ENCODE results near the gene TNS3.
A peak's percentile ranks its signal among the peaks of the same experiment; 100 is the strongest.

Gene TNS3

DNA sequence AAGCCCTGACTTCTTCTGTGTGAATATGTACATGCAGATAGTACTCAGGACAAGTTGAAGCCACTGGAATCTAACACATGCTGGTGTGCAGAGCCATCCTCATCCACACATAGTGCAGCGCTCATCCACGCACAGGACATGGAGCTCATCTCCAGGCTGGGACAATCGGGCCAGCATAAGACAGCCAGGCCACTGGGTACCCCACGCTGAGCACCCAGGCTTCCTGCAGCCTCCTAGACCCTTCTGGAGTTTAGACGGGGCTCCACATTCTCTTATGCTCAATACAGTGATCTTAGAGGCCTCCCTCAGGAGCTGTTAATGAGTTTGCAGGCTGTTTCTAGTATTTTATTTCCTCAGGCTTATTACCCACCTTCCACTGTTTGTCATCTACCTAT lies 238.9 kb downstream of the TNS3 start:
- DNase-seq: no peak

DNA sequence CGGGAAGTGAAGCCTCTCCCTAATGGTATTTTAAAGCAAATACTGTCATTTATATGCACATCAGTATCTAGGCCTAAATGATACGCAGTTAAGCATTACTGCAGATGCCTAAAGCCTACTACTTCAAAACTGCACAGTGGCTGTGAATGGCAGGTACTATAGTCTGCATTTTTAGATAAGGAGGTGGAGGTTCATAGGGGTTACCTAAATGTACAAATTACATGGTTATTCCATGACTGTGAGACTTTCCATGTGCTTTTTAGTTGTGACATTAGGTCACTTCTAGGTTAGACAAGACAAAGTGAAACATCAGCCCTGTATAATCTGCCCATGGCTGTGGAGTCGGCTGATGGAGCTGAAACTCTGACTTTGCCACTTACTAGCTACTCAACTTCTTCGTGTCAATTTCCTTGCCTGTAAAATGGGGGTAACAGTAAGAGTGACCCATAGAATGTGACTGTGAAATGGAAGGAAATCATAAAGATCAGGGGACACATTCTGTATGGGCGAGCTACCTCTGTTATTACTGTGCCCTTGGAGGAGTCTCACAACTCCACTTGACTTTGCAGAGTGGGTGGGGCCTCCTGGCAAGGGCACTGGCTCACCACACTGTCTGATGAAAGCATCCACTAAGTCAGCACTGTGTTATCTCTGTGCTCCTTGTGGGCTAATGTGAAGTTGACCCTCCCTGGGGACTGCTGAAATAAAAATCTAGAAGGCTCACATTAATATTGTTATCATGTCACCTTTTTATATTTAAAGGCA lies 239.4 kb downstream of the TNS3 start:
- no peak for DNase-seq

DNA sequence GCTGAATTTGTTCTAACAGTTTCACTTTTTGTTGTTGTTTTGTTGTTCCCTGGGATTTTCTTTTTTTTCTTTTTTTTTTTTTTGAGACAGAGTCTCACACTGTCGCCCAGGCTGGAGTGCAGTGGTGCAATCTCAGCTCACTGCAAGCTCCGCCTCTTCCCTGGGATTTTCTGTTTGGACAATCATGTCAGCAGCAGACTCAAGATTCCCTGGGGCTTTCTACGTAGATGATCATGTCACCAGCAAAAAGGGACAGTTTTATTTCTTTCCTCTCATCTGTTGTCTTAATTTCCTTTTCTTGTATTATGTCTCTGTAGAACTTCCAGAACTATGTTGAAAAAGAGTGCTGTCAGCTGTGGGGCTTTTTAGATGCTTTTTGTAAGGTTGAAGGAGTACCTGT lies 241.4 kb downstream of the TNS3 start:
- DNase-seq: no peak

DNA sequence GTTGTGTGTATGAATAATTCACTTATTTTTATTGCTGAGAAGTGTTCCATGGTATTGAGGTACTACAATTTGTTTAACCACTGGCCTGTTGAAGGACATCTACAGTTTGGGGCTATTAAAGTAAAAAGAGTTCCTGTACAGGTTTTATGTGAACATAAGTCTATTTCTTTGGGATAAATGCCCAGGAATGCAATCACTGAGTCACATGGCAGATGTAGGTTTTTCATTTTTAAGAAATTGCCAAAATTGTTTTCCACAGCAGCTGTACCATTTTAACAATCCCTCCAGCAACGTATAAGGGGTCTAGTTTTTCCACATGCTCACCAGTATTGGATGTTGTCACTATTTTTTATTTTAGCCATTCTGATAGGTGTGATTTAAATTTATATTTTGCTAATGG lies 243.9 kb downstream of the TNS3 start:
- DNase-seq: no peak

DNA sequence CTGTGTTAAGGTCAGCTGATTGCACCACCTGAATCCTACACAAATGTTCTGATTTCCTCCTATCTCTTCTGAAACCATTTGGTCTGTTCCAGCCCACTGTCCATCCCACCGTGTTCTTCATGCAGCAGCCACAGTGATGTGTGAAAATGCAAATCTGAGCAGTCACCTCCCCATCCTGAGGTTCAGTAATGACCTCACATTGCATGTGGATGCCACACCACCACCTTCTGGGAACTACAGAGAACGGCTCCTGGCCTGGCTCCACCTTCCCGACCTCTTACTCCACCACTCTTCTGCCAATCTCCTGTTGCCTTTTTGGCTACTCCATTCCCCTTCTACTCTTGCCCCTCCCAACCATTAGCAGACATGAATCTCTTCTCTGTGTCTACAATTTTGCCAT lies 244.4 kb downstream of the TNS3 start:
- peak in 1 of 4 experiments; percentile 12 for DNase-seq

DNA sequence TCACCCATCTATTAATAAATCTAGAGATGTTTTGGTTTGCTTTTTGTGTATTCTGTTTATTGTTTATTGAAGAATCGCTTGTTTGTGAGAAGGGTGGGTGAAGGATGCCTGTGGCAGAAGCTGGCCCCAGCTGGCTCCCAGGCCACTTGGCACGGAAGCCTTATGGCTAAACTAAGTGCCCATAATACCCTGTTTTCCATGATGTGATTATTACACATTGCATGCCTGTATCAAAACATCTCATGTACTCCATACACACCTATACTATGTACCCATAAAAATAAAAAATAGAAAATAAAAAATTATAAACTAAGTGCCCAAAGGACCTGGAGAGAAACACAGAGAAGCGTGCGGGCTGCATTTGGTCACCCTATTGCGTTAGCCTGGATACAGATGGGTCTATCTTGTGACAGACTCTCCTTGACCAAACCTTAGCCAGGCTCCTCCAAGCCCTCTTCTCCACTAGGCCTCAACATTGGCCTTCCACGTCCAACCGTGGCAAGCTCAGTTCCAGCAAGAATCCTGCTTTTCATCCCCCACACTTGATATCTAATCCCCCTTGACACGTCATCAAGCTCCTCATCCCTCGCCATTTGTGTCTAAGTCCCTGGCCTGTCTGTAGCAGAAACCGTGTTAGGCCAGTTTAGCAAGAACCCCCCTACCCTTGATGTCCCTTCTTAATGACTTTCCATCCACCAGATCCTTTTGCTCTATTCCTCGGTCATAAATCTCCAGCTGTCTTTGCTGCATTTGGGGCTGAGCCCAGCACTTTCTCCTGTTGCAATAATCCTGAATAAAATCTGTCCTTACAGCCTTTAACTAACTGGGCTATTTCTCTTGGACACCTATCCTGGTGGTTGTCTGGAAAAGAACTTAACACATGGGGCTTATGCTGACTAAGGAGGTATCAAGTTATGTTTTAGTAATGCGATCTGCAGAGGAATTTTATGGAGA lies 245.2 kb downstream of the TNS3 start:
- DNase-seq: no peak

DNA sequence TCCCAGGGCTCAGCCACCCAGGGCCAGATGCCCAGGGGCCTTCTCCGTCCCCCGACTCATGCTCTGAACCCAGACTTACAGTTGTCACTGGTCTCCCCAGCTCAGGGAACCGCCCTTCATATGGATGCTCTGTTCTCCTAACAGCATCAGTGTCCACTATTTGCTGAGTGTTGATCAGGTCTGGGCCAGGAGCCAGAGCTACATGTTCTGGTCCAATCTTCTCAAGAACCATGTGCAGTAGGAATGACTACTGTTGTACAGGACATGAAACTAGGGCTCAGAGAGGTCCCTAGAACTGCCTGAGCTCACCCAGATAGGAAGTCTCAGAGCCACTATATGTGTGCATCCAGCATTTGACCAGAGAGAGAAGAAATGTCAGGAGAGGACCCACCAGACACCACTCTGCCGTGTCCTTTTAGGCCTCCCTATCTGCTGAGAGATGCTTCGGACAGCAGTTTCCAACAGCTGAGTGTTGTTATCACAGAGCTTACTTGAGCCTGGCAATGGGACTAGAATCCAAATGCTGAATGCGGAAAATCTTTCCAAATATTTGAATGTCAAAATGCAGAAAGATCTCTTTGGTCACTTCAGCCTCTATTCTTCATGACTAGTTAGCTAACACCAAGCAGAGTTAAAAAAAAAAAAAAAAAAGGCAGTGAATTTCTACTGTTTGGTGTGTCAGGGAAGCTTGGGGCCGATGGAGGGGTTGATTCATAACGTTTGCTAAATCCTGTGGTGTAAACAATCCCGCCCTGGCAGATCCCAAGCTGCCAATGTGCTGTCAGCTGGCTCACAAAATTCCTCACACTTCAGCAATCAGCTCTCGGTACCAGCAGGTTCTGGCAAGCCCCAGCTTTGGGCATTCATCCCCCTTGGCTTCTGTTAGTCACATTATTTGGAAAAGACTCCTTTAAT lies 246.1 kb downstream of the TNS3 start:
- DNase-seq: no peak

DNA sequence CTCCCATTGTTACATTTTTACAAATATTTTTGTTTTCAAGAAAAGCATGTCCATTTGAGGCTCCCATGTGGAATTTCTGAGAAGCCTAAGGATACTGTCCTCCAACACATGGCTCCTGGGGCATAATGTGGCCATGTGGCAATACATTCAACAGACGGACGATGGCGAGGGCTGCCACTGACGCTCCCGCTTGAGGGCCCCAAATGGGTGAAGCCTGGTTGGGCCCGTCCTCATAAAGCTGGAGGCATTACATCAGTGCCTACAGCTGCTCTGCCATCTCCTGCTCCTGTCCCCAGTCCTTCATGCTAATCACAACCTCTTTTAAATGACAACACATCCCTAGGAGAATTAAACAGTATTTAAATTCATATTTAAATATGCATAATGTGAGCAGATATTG lies 246.8 kb downstream of the TNS3 start:
- DNase-seq: no peak

DNA sequence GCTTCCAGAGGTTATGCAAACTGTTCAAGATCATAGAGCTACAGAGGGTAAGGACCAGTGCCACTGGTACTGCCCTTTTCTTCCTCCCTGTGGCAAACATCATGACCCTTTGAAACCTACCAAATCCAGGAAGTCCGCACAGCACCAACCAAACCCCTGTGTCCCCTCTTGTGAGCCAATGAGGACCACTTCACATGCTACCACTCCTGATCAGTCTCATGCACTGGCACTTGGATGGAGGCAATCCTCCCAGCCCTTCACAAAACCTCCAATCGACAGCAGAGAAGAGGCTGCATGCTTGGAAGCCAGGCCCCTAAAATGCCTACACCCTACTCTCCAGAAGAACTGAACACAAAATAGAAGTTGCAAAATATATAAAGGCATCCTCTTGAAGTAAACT lies 248.0 kb downstream of the TNS3 start:
- no peak for DNase-seq

DNA sequence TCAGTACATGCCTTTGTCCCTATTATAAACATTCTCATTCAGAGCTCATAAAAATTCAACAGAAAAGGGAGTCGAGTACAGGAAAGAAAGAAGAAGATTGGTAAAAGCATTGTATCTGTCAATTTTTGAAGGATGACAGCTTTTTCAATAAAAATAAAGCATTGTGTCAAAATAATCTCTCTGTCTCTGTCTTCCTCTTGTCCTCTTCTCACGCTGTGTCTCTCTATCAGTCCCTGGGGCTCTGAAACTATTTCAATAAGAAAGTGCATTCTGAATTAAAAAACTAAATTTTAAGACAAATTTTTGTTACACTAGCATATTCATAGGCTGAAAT lies 248.4 kb downstream of the TNS3 start:
- no peak for DNase-seq

DNA sequence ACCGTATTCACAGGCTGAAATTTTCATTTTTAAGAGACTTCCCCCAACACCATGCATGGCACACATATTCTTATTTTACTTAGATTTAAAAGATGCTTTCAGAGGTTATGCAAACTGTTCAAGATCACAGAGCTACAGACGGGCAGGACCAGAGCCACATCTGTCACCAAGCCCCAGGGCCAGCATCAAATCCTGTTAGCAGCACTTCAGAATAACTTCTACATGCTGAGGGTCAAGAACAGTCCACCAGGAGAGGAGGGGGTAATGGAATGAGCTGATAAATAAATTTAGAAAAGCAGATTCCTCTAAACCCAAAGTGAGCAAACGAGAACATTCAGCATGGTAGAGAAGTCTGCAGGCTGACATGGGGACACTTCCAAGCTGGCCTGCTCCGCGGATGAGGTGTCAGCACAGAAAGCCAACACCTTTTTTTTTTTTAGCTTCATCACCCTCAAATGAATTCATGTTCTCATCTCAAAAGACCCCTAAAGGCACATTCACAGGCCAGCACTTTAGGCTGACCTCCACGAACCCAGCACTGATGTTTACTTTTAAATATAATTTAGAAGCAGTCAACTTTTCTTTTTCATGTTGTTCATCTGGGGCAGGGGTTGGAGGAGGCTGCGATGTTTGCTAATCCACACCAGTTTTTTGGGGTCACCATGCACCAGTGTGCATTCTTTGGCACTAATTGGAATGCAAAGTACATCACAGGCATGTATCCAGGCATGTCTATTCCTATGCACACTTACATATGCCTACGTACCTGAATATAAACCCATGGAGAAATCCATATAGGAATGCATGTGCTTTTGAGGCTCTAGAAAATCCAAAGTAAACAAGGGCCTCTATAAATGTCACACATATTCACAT lies 249.0 kb downstream of the TNS3 start:
- no peak for DNase-seq

DNA sequence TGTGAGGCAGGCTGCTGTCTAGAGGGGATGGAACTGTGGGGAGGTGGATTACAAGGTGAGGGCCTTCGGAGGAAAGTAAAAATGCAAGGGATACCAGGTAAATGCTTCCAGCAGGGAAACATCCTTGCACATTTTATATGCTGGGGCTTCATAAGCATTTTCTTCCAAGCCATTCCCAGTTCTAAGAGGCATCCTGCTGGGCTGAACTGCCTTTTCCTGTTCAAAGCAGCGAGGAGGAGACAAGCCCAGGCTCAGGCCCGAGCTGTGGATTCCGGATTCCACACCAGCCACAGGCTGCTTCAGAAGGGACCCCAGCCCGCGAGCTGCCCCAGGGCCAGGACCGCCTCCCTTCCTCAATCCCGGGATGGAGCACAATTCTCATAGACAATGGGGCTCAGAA lies 249.7 kb downstream of the TNS3 start:
- DNase-seq: no peak

DNA sequence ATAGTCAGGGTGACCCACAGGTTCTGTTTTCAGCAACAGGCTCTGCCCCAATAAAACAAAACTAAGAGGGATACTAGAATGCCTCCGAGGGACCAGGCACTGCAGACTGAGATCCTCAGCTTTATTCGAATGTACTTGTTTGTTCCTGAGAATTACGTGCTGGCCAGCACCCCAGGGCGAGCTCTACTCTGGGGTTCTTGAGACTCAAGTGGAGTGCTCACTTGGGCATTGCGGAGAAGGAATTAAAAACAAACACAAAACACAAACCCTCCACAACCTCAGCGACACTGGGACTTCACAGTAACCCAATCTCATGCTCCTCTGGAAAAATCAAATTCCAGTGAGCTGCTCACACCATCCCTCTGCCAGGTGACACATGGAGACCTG lies 250.7 kb downstream of the TNS3 start:
- DNase-seq: no peak

DNA sequence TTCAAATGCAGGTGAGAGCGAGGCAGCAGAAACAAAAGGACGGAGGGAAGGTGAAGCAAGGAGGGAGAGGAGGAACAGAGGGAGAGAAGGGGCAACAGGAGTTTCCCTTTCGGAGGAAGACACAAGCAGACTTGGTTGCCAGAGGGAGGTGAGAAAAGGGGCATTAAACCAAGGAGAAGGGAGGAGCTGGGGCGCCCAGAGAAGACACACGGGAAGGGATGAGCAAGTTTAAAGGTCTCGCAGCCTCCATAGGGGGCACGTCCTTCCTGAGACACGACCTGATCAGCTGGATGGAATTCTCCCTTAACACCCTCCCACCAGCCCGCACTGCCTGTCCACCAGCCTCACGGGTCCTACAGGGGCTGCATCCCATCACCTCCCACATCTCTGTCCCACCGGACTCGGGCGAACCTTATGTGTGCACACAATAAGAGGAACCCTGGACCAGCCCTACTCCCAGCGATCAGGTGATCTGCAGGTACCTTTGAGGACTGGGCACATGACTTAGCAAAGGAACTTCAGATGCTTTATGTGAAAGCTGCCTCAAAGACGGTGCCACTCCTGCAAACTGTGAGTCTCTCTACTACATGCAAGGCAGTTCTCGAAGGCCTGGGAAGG lies 251.2 kb downstream of the TNS3 start:
- DNase-seq: no peak

DNA sequence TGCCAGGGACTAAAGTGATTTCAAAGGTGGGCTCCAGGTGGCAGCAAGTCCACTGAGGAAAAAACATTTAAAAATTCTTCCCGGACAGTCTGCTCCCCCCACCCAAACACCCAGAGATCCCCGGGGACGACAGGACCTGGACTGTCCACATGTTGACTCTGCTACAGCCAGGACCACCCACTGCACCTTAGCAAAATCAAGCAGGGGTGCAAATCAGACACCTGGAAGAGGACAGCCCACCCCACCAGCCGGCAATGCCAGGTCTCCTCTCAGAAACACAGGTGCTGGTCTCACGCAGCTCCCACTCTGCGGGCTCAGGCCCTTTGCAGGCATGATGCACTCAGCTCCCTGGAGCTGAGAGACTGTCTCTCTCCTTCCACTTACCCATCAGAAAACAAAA lies 251.9 kb downstream of the TNS3 start:
- DNase-seq: no peak

DNA sequence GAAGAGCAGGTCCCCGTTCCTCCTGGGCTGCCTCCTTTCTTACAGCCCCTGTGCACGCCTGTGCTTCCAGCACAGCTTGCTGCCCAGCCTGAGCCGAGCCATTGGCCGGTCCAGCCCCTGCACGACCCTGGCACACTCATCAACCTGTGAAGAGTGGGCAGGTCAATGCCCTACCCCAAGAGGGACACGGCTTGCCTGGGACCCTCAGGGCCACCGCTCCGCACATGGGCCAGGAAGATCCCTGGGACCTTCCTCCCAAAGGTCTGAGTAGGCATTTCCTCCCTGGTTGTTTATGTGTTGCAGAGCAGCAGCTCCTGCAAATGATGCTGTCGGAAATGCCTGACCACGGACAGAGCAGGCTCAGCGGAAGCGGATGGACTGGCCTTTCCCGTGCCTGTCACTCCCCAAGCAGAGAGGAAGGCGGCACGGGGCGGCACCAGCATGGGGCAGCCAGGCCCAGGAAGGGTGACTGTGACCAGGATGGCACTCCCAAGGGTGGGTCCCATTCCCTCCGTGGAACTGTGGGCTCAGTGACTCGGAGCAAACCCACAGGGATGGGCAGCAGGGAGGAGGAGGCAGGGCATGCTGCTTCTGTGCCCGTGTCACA lies 252.5 kb downstream of the TNS3 start:
- DNase-seq: no peak

DNA sequence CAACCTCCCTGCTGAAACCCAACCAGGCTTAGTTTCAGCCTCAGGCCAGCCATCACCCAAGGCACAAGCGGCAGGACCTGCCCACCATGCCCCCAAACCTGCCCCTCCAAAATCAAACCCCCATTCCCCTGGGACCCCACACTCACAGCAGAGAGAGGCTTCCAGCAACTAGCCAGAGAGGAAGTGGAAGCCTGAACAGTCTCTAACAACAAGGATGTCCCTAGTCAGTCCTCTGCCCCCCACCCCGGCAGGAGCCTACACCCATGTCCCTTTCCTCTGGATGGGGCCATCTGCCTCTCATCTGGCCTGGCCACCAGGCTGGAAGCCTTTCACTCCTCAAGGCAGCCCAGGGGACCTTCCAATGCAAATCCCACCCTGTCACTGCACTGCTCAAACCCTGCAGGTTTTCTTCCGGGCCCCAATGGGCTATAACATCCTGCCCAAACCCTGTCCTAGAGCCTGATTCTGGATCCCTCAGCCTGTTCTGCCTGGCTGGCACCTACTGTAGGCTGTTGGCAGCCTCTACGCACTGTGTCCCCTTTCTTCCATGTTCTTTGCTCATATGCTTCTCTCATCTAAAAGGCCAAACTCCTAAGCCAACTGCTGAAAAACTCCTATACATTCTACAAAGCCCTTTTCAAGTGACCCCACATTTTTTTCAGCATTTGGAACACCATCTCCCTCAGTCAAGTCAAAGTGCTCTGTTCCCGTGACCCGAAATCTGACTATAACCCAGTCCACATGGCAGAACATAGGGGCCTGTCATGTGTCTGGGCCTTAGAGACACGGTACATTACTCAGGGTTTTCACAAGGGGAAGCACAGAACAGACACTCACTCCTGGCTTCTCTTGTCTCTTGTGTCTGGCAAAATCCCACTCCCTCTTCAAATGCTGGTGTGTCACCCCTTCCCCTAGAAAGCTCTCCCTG lies 253.3 kb downstream of the TNS3 start:
- no peak for DNase-seq

DNA sequence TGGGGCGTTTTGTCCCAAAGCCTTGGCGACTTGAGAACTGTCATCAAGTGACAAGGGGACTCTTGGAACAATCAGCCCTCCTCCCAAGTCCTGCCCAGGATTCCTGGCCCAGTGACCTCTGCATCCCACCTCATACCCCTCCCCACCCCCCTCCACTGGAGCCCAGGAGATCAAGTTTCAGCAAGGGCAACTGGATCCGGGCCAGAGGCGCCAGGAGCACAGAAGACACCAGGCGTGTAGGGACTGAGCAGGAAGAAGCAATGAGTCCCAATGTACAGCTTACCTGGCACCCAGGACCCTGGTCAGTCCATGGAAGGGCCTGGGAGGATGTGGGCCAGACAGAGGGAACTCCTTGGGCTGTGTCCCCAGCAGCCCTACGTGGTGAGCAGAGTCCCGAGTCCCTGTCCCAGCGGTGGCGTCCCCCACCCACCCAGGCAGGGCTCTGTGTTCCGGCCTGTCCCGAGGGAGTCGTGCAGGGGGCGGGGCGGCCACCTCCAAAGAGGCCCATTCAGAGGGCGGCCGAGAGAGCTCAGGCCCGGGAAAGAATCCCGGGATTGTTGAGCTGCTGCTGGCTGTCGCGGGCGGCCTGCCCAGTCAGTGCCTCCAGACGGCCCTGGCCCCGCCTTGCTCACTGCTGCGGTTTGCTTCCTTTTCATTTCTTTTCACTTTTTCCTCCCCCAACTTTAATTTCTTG lies 254.1 kb downstream of the TNS3 start:
- DNase-seq: no peak

DNA sequence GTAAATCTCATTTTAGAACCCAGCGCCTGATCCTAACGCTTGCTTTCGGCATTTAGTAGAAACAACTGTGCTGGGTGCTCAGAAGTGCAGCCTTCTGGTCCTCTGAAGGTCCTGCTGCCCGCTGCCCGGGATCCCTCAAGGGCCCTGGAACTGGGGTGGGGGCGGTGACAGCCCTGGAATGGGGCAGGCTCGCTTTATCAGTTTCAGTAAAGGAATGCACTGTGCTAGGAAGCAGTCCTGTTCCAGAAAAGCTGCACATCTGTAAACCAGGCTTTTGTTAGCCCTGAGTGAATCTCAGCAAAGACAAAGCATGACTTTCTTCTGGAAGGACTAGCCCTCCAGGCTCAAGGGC lies 254.6 kb downstream of the TNS3 start:
- no peak for DNase-seq
